GM23338 (cell line): ENCODE measurements around the gene TANC2. TPM values are rescaled to one million over a fixed set of nuclear protein-coding genes. Genes with fewer than 3 reads are reported as not detected.

Source experiments
- ATAC-seq: fragments of 200-7000 bp; cut with Tn5 transposase; 3 replicates; pipeline ENCODE4 v1.9.1; 2020
- DNase-seq: peaks from one replicate; pipeline ENCODE4 v3.0.0-alpha.2; 2015; ENCODE audit warnings: low spot score
- H2AFZ ChIP-seq: fragments of 200-600 bp; sonication (generic); 2 replicates; pipeline ENCODE4 v1.8.0; 2016; ENCODE audit warnings: antibody characterized with exemption, mild to moderate bottlenecking, moderate library complexity
- H3F3A ChIP-seq: fragments of 200-600 bp; sonication (generic); replicated peaks from 2 replicates; pipeline ENCODE4 v1.8.0; 2017; ENCODE audit warnings: antibody characterized with exemption, mixed run types, low read depth
- H3K27ac ChIP-seq: fragments of 200-600 bp; sonication (generic); 2 replicates; pipeline ENCODE4 v1.6.1; 2016; ENCODE audit warnings: low read depth
- H3K27me3 ChIP-seq: fragments of 200-600 bp; sonication (generic); 2 replicates; pipeline ENCODE4 v1.8.0; 2016; ENCODE audit warnings: mild to moderate bottlenecking, mixed run types, moderate library complexity; ENCODE audit not compliant: insufficient read depth
- H3K36me3 ChIP-seq: fragments of 200-600 bp; sonication (generic); 2 replicates; pipeline ENCODE4 v1.8.0; 2016; ENCODE audit warnings: mild to moderate bottlenecking; ENCODE audit not compliant: insufficient read depth
- H3K4me1 ChIP-seq: fragments of 200-600 bp; sonication (generic); 2 replicates; pipeline ENCODE4 v1.8.0; 2016; ENCODE audit warnings: mild to moderate bottlenecking, moderate library complexity; ENCODE audit not compliant: insufficient read depth
- H3K4me2 ChIP-seq: fragments of 200-600 bp; sonication (generic); 2 replicates; pipeline ENCODE4 v1.7.1; 2017; ENCODE audit warnings: mixed run types
- H3K4me3 ChIP-seq: fragments of 200-600 bp; sonication (generic); 2 replicates; pipeline ENCODE4 v1.6.1; 2016; ENCODE audit warnings: mixed run types
- H3K79me2 ChIP-seq: fragments of 200-600 bp; sonication (generic); replicated peaks from 2 replicates; pipeline ENCODE4 v1.8.0; 2017; ENCODE audit warnings: mild to moderate bottlenecking; ENCODE audit not compliant: insufficient read depth
- H3K9me2 ChIP-seq: fragments of 200-600 bp; sonication (generic); 2 replicates; pipeline ENCODE4 v1.8.0; 2017; ENCODE audit not compliant: insufficient read depth
- H4K20me1 ChIP-seq: fragments of 200-600 bp; sonication (generic); replicated peaks from 2 replicates; pipeline ENCODE4 v1.8.0; 2017; ENCODE audit warnings: mild to moderate bottlenecking; ENCODE audit not compliant: insufficient read depth
- H3K27ac Mint-ChIP-seq: 2 replicates; pipeline ENCODE4 v1.8.0; 2020; ENCODE audit warnings: inconsistent platforms, mild to moderate bottlenecking, moderate library complexity, mixed read lengths
- H3K27me3 Mint-ChIP-seq: 3 replicates; pipeline ENCODE4 v1.8.0; 2022; ENCODE audit warnings: low read depth, mild to moderate bottlenecking, moderate library complexity, mixed read lengths, inconsistent platforms; ENCODE audit not compliant: insufficient read depth, poor library complexity
- H3K36me3 Mint-ChIP-seq: 3 replicates; pipeline ENCODE4 v1.8.0; 2021; ENCODE audit warnings: low read depth, mild to moderate bottlenecking, inconsistent platforms, moderate library complexity, mixed read lengths
- H3K4me1 Mint-ChIP-seq: 3 replicates; pipeline ENCODE4 v1.8.0; 2020; ENCODE audit warnings: mild to moderate bottlenecking, inconsistent platforms, mixed read lengths
- H3K4me3 Mint-ChIP-seq: 3 replicates; pipeline ENCODE4 v1.8.0; 2021; ENCODE audit warnings: moderate library complexity, mild to moderate bottlenecking, inconsistent platforms, mixed read lengths
- H3K9me3 Mint-ChIP-seq: 3 replicates; pipeline ENCODE4 v1.8.0; 2020; ENCODE audit warnings: moderate library complexity, mild to moderate bottlenecking, inconsistent platforms, mixed read lengths
- CREB1 ChIP-seq: fragments of 250-450 bp; sonication (Bioruptor Pico); IDR thresholded peaks from 2 replicates; pipeline ENCODE4 v1.5.0; 2020; ENCODE audit warnings: low read depth, mild to moderate bottlenecking, moderate library complexity
- CTCF ChIP-seq, 2 experiments: fragments of 200-600 bp in 1 of 2; sonication (generic) in 1 of 2; conservative IDR thresholded peaks; 2 replicates each; pipeline versions ENCODE4 v1.5.1 to v1.6.1; 2016 to 2017; ENCODE audit warnings: antibody characterized with exemption in 2 of 2, low read depth in 2 of 2, mild to moderate bottlenecking in 2 of 2, moderate library complexity in 1 of 2
- EZH2 ChIP-seq: fragments of 200-600 bp; sonication (generic); IDR thresholded peaks from one replicate; pipeline ENCODE4 v1.8.0; 2017; ENCODE audit warnings: antibody characterized with exemption, mild to moderate bottlenecking, low read depth; ENCODE audit not compliant: unreplicated experiment
- EZH2phosphoT487 ChIP-seq: fragments of 200-600 bp; sonication (generic); IDR thresholded peaks from one replicate; pipeline ENCODE4 v1.8.1; 2018; ENCODE audit warnings: antibody characterized with exemption; ENCODE audit not compliant: unreplicated experiment
- JUNB ChIP-seq: IDR thresholded peaks from one replicate; pipeline ENCODE4 v1.6.1; 2016; ENCODE audit warnings: antibody characterized with exemption; ENCODE audit not compliant: unreplicated experiment
- NANOG ChIP-seq: IDR thresholded peaks from 2 replicates; pipeline ENCODE4 v1.6.1; 2016; ENCODE audit warnings: antibody characterized with exemption, borderline replicate concordance
- POLR2AphosphoS5 ChIP-seq: IDR thresholded peaks from 2 replicates; pipeline ENCODE4 v1.6.1; 2016; ENCODE audit warnings: antibody characterized with exemption, low read depth
- REST ChIP-seq: IDR thresholded peaks from one replicate; pipeline ENCODE4 v1.6.1; 2018; ENCODE audit warnings: antibody characterized with exemption; ENCODE audit not compliant: unreplicated experiment
- STAT1 ChIP-seq: IDR thresholded peaks from one replicate; pipeline ENCODE4 v1.6.1; 2016; ENCODE audit warnings: antibody characterized with exemption; ENCODE audit not compliant: unreplicated experiment
- ZNF114 ChIP-seq: fragments of 250-450 bp; sonication (Bioruptor Pico); IDR thresholded peaks from 2 replicates; pipeline ENCODE4 v1.5.0; 2020; ENCODE audit warnings: mild to moderate bottlenecking, moderate library complexity
- ZNF331 ChIP-seq: fragments of 250-450 bp; sonication (Bioruptor Pico); IDR thresholded peaks from 2 replicates; pipeline ENCODE4 v1.5.0; 2020; ENCODE audit warnings: low read depth, mild to moderate bottlenecking, moderate library complexity
- polyA plus RNA-seq: library from polyadenylated mRNA; unstranded; fragments of >200 nt; fragmentation: Nextera tagmentation; extraction: Ambion mirVana; gene quantifications from 2 replicates; pipeline ENCODE4 v1.2.1, GENCODE V29; 2016
- total RNA-seq: library from RNA; depleted of rRNA; stranded (reverse); fragments of >200 nt; shearing (Covaris generic); gene quantifications from 2 replicates; pipeline ENCODE4 v1.2.3, GENCODE V29; 2014
- TF ChIP-seq, protein P1 (sequence below): fragments of 250-450 bp; sonication (Bioruptor Pico); IDR thresholded peaks from 2 replicates; pipeline ENCODE4 v1.5.0; 2020; ENCODE audit warnings: mild to moderate bottlenecking, moderate library complexity
- TF ChIP-seq, protein P2 (sequence below): IDR thresholded peaks from 2 replicates; pipeline ENCODE4 v1.6.1; 2016; ENCODE audit warnings: antibody characterized with exemption

TANC2 gene
- total and polyA plus RNA-seq, 2 experiments from 2014 or later: 1.7 to 5.9 TPM

- H2AFZ ChIP-seq: no peak overlapping the region
- Mint-ChIP-seq H3K36me3 (no peaks in the 10 kb centered on the region), H3K4me3 (no peak overlapping the region), H3K27ac (no peak overlapping the region), H3K9me3 (no peaks in the 10 kb centered on the region), H3K27me3 (peaks cover 1% of the 10 kb centered on the region), H3K4me1 (0 out of 3 replicates have a peak, but pooled peaks cover 2% of the 10 kb centered on the region)
- no peaks in the 10 kb centered on the region for H3K4me1 ChIP-seq
- H4K20me1 ChIP-seq: no peaks in the 10 kb centered on the region
- no peaks in the 10 kb centered on the region for H3F3A ChIP-seq
- H3K9me2 ChIP-seq: no peaks in the 10 kb centered on the region
- DNase-seq (no peak), ATAC-seq (no peak)
- H3K36me3 ChIP-seq: no peaks in the 10 kb centered on the region
- no peak for TF ChIP-seq NANOG
- TF ChIP-seq, protein P1, sequence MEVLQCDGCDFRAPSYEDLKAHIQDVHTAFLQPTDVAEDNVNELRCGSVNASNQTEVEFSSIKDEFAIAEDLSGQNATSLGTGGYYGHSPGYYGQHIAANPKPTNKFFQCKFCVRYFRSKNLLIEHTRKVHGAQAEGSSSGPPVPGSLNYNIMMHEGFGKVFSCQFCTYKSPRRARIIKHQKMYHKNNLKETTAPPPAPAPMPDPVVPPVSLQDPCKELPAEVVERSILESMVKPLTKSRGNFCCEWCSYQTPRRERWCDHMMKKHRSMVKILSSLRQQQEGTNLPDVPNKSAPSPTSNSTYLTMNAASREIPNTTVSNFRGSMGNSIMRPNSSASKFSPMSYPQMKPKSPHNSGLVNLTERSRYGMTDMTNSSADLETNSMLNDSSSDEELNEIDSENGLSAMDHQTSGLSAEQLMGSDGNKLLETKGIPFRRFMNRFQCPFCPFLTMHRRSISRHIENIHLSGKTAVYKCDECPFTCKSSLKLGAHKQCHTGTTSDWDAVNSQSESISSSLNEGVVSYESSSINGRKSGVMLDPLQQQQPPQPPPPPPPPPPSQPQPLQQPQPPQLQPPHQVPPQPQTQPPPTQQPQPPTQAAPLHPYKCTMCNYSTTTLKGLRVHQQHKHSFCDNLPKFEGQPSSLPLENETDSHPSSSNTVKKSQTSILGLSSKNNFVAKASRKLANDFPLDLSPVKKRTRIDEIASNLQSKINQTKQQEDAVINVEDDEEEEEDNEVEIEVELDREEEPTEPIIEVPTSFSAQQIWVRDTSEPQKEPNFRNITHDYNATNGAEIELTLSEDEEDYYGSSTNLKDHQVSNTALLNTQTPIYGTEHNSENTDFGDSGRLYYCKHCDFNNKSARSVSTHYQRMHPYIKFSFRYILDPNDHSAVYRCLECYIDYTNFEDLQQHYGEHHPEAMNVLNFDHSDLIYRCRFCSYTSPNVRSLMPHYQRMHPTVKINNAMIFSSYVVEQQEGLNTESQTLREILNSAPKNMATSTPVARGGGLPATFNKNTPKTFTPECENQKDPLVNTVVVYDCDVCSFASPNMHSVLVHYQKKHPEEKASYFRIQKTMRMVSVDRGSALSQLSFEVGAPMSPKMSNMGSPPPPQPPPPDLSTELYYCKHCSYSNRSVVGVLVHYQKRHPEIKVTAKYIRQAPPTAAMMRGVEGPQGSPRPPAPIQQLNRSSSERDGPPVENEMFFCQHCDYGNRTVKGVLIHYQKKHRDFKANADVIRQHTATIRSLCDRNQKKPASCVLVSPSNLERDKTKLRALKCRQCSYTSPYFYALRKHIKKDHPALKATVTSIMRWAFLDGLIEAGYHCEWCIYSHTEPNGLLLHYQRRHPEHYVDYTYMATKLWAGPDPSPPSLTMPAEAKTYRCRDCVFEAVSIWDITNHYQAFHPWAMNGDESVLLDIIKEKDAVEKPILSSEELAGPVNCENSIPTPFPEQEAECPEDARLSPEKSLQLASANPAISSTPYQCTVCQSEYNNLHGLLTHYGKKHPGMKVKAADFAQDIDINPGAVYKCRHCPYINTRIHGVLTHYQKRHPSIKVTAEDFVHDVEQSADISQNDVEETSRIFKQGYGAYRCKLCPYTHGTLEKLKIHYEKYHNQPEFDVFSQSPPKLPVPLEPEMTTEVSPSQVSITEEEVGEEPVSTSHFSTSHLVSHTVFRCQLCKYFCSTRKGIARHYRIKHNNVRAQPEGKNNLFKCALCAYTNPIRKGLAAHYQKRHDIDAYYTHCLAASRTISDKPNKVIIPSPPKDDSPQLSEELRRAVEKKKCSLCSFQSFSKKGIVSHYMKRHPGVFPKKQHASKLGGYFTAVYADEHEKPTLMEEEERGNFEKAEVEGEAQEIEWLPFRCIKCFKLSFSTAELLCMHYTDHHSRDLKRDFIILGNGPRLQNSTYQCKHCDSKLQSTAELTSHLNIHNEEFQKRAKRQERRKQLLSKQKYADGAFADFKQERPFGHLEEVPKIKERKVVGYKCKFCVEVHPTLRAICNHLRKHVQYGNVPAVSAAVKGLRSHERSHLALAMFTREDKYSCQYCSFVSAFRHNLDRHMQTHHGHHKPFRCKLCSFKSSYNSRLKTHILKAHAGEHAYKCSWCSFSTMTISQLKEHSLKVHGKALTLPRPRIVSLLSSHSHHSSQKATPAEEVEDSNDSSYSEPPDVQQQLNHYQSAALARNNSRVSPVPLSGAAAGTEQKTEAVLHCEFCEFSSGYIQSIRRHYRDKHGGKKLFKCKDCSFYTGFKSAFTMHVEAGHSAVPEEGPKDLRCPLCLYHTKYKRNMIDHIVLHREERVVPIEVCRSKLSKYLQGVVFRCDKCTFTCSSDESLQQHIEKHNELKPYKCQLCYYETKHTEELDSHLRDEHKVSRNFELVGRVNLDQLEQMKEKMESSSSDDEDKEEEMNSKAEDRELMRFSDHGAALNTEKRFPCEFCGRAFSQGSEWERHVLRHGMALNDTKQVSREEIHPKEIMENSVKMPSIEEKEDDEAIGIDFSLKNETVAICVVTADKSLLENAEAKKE: no peak
- no peak for TF ChIP-seq ZNF114
- TF ChIP-seq ZNF331 (CRISPR knock-in tag): no peak
- no peak for TF ChIP-seq EZH2
- no peak for TF ChIP-seq JUNB
- TF ChIP-seq EZH2phosphoT487: no peak
- TF ChIP-seq, protein P2, sequence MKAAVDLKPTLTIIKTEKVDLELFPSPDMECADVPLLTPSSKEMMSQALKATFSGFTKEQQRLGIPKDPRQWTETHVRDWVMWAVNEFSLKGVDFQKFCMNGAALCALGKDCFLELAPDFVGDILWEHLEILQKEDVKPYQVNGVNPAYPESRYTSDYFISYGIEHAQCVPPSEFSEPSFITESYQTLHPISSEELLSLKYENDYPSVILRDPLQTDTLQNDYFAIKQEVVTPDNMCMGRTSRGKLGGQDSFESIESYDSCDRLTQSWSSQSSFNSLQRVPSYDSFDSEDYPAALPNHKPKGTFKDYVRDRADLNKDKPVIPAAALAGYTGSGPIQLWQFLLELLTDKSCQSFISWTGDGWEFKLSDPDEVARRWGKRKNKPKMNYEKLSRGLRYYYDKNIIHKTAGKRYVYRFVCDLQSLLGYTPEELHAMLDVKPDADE: no peak
- TF ChIP-seq STAT1: no peak
- TF ChIP-seq CTCF (conservative IDR thresholded peaks at IDR 0.05; ENCODE audit: low read depth in 2 of 2): no peak
- TF ChIP-seq POLR2AphosphoS5: no peak
- no peak for TF ChIP-seq CREB1 (CRISPR knock-in tag)
- TF ChIP-seq REST: no peak
- H3K4me3 ChIP-seq: no peak overlapping the region
- no peaks in the 10 kb centered on the region for H3K79me2 ChIP-seq
- H3K27ac ChIP-seq: no peak overlapping the region
- H3K4me2 ChIP-seq: no peak overlapping the region
- no peaks in the 10 kb centered on the region for H3K27me3 ChIP-seq
These were observed 35.8 kb downstream of the TANC2 start for GRCh38 chr17:63001689-63002394.
